ENCODE data around the gene UBE2B. TPM values are rescaled to one million over a fixed set of nuclear protein-coding genes. Genes with fewer than 3 reads are reported as not detected.

The UBE2B gene
- total RNA-seq, 1 experiment from 2014 or later, result 97.8 TPM

DNA sequence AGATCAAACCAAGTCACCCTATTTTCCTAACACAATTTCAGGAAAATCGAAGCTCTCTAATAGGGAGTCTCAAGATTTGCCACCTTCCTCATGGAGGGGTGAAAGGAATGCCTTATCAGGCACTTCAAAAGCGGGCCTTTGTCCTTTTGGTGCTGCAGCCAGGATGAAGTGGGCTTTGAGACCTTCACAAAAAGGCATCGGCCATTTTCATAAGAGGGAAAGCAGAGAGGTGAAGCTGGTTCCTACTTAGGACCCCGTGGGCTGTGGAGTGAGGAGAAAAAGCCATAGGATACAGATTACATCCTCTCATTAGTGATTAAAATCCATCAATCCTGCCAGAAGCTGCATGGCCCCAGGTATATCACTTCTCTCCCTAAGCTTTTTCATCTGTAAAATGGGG, 39.5 kb downstream of the UBE2B start:
- H3K27me3 ChIP-seq (ENCODE audit: control insufficient read depth, insufficient read depth, low read length), result no peaks in the 10 kb centered on the region
- intact Hi-C loops (cut with micrococcal nuclease; ENCODE audit: unreplicated experiment), result loop anchor here (5.0 kb wide), 1 partner anchor 111 kb away; no protein-coding TSS in a partner anchor
- CTCF ChIA-PET, result interaction anchor here (1.1 to 1.4 kb wide), 2 partner anchors 101 to 176 kb away, joined by 3 to 5 read pairs; no protein-coding TSS in a partner anchor
- no peak for ATAC-seq
- H3K4me3 ChIP-seq (ENCODE audit: low read depth in 2 of 2, low read length in 2 of 2), result peak overlapping the region; percentile 58 to 89
- DNase-seq (ENCODE audit: low read depth, low spot score), result no peak
- no TSS peak for BruUV-seq (replicated peaks)
- peak overlapping the region; percentile 94 for H3K27ac ChIP-seq (ENCODE audit: low read length)
- peaks cover 2% of the 10 kb centered on the region; the same call in 1 of the 2 replicates for H3K36me3 ChIP-seq (ENCODE audit: control insufficient read depth, insufficient read depth, low read length)
- H3K9me3 ChIP-seq (ENCODE audit: control insufficient read depth, insufficient read depth, low read depth, low read length), result no peaks in the 10 kb centered on the region
- in situ Hi-C loops (cut with HindIII; ENCODE audit: low pct_unique_long_range_greater_than_20kb, low sequenced_read_pairs), result no loop called here
- peaks cover 25% of the 10 kb centered on the region for H3K4me1 ChIP-seq (ENCODE audit: control insufficient read depth, insufficient read depth, low read length)
- no peak for TF ChIP-seq CTCF (IDR thresholded peaks at IDR 0.05)
- TF ChIP-seq REST (IDR thresholded peaks at IDR 0.05; ENCODE audit: insufficient read depth in 1 of 2, low read depth in 2 of 2, low read length in 1 of 2), result no peak
- TF ChIP-seq TCF7L2 (IDR thresholded peaks at IDR 0.05; ENCODE audit: low read depth, low read length), result no peak
- TF ChIP-seq POLR2AphosphoS5 (IDR thresholded peaks at IDR 0.05; ENCODE audit: low read depth, low read length), result no peak
- no peak for TF ChIP-seq SIN3A (IDR thresholded peaks at IDR 0.05; ENCODE audit: borderline replicate concordance, insufficient read depth, low read depth, low read length)
- POLR2A ChIA-PET, result interaction anchor here (0.5 to 1.1 kb wide), 3 partner anchors 22 to 117 kb away, joined by 3 read pairs; no protein-coding TSS in a partner anchor

GRCh38 chr5:134411228-134411545, 39.8 kb downstream of the UBE2B start:
- peaks cover 2% of the 10 kb centered on the region; the same call in 1 of the 2 replicates for H3K36me3 ChIP-seq (ENCODE audit: control insufficient read depth, insufficient read depth, low read length)
- in situ Hi-C loops (cut with HindIII; ENCODE audit: low pct_unique_long_range_greater_than_20kb, low sequenced_read_pairs), result no loop called here
- TSS peak; percentile 90 for BruUV-seq (replicated peaks)

More at GRCh38 chr5:134411228-134411545, 39.8 kb downstream of the UBE2B start:
- CTCF ChIA-PET, result interaction anchor here (1.1 to 1.4 kb wide), 2 partner anchors 100 to 176 kb away, joined by 3 to 5 read pairs; no protein-coding TSS in a partner anchor
- Histone ChIP-seq H3K27ac (ENCODE audit: low read length) (peak overlapping the region; percentile 94), H3K4me1 (ENCODE audit: control insufficient read depth, insufficient read depth, low read length) (peaks cover 25% of the 10 kb centered on the region), H3K27me3 (ENCODE audit: control insufficient read depth, insufficient read depth, low read length) (no peaks in the 10 kb centered on the region), H3K9me3 (ENCODE audit: control insufficient read depth, insufficient read depth, low read depth, low read length) (no peaks in the 10 kb centered on the region), H3K4me3 (ENCODE audit: low read depth in 2 of 2, low read length in 2 of 2) (peak overlapping the region; percentile 58 to 89)
- DNase-seq (ENCODE audit: low read depth, low spot score) (no peak), ATAC-seq (no peak)
- TF ChIP-seq REST (IDR thresholded peaks at IDR 0.05; ENCODE audit: insufficient read depth in 1 of 2, low read depth in 2 of 2, low read length in 1 of 2) (no peak), SIN3A (IDR thresholded peaks at IDR 0.05; ENCODE audit: borderline replicate concordance, insufficient read depth, low read depth, low read length) (no peak), TCF7L2 (IDR thresholded peaks at IDR 0.05; ENCODE audit: low read depth, low read length) (no peak), POLR2AphosphoS5 (IDR thresholded peaks at IDR 0.05; ENCODE audit: low read depth, low read length) (no peak), CTCF (IDR thresholded peaks at IDR 0.05) (no peak)
- POLR2A ChIA-PET, result interaction anchor here (0.5 to 1.1 kb wide), 4 partner anchors 22 to 183 kb away, joined by 3 read pairs; no protein-coding TSS in a partner anchor
- intact Hi-C loops (cut with micrococcal nuclease; ENCODE audit: unreplicated experiment), result loop anchor here (5.0 kb wide), 1 partner anchor 111 kb away; no protein-coding TSS in a partner anchor
